Endothelial cell (in vitro differentiated cells): Measurements from ENCODE around the gene RCE1. TPM values are rescaled to one million over a fixed set of nuclear protein-coding genes. Genes with fewer than 3 reads are reported as not detected.

Experiments
- DNase-seq: peaks from one replicate; pipeline ENCODE4 v3.0.0; 2021; ENCODE audit warnings: low spot score
- H3K27ac Mint-ChIP-seq: one replicate; pipeline ENCODE4 v1.8.0; 2021; ENCODE audit warnings: mixed read lengths, inconsistent platforms; ENCODE audit not compliant: unreplicated experiment
- H3K27me3 Mint-ChIP-seq: one replicate; pipeline ENCODE4 v1.8.0; 2021; ENCODE audit warnings: mild to moderate bottlenecking, moderate library complexity, mixed read lengths, inconsistent platforms; ENCODE audit not compliant: unreplicated experiment
- H3K36me3 Mint-ChIP-seq: one replicate; pipeline ENCODE4 v1.8.0; 2021; ENCODE audit warnings: mild to moderate bottlenecking, low read depth, mixed read lengths, inconsistent platforms; ENCODE audit not compliant: unreplicated experiment
- H3K4me1 Mint-ChIP-seq: one replicate; pipeline ENCODE4 v1.8.0; 2021; ENCODE audit warnings: mild to moderate bottlenecking, mixed read lengths, inconsistent platforms; ENCODE audit not compliant: unreplicated experiment
- H3K4me3 Mint-ChIP-seq: one replicate; pipeline ENCODE4 v1.8.0; 2021; ENCODE audit warnings: mild to moderate bottlenecking, mixed read lengths, inconsistent platforms; ENCODE audit not compliant: unreplicated experiment
- H3K9me3 Mint-ChIP-seq: one replicate; pipeline ENCODE4 v1.8.0; 2021; ENCODE audit warnings: mixed read lengths, inconsistent platforms; ENCODE audit not compliant: unreplicated experiment
- CTCF ChIP-seq: fragments of 200-600 bp; sonication (generic); IDR thresholded peaks from one replicate; pipeline ENCODE4 v1.5.0; 2021; ENCODE audit warnings: antibody characterized with exemption; ENCODE audit not compliant: unreplicated experiment
- total RNA-seq: library from RNA; stranded (reverse); fragmentation: NEBNext Ultra II Directional; extraction: Animal tissue kit (Norgen Biotek cat#: 25700); gene quantifications from one replicate; pipeline ENCODE4 v1.2.1, GENCODE V29; 2021; ENCODE audit not compliant: unreplicated experiment

The RCE1 gene
- total RNA-seq, 1 donor from 2014 or later = 25.2 TPM

GRCh38 chr11:66861038-66861773 is 18.0 kb downstream of the RCE1 start:
- TF ChIP-seq CTCF = no peak
- Mint-ChIP-seq H3K27ac (no peak overlapping the region), H3K4me1 (peaks cover 4% of the 10 kb centered on the region), H3K4me3 (no peak overlapping the region), H3K9me3 (no peaks in the 10 kb centered on the region), H3K36me3 (no peaks in the 10 kb centered on the region), H3K27me3 (peaks cover 2% of the 10 kb centered on the region)
- DNase-seq = no peak

GRCh38 chr11:66861774-66862558 is 18.7 kb downstream of the RCE1 start:
- no peak for TF ChIP-seq CTCF
- no peak for DNase-seq
- H3K4me1 Mint-ChIP-seq = peaks cover 4% of the 10 kb centered on the region
- peaks cover 4% of the 10 kb centered on the region for H3K27me3 Mint-ChIP-seq
- H3K36me3 Mint-ChIP-seq = no peaks in the 10 kb centered on the region
- H3K9me3 Mint-ChIP-seq = no peaks in the 10 kb centered on the region
- no peak overlapping the region for H3K4me3 Mint-ChIP-seq
- H3K27ac Mint-ChIP-seq = no peak overlapping the region

GRCh38 chr11:66862559-66863037 is 19.4 kb downstream of the RCE1 start:
- Mint-ChIP-seq H3K9me3 (no peaks in the 10 kb centered on the region), H3K4me1 (peaks cover 4% of the 10 kb centered on the region)
- no peak for TF ChIP-seq CTCF

GRCh38 chr11:66863428-66864125 is 20.3 kb downstream of the RCE1 start:
- peaks cover 4% of the 10 kb centered on the region for H3K4me1 Mint-ChIP-seq
- TF ChIP-seq CTCF = no peak
- H3K4me3 Mint-ChIP-seq = no peak overlapping the region
- H3K36me3 Mint-ChIP-seq = peaks cover 3% of the 10 kb centered on the region
- no peak overlapping the region for H3K27ac Mint-ChIP-seq
- no peak for DNase-seq
- H3K9me3 Mint-ChIP-seq = no peaks in the 10 kb centered on the region
- H3K27me3 Mint-ChIP-seq = peaks cover 6% of the 10 kb centered on the region

More at GRCh38 chr11:66862559-66863037, 19.4 kb downstream of the RCE1 start:
- Mint-ChIP-seq H3K36me3 (no peaks in the 10 kb centered on the region), H3K4me3 (no peak overlapping the region), H3K27me3 (peaks cover 5% of the 10 kb centered on the region), H3K27ac (no peak overlapping the region)
- no peak for DNase-seq
